ENCODE results near the gene MAB21L4. TPM values are rescaled to one million over a fixed set of nuclear protein-coding genes. Genes with fewer than 3 reads are reported as not detected.

MAB21L4 gene
- polyA plus RNA-seq, 1 experiment, result not detected

DNA sequence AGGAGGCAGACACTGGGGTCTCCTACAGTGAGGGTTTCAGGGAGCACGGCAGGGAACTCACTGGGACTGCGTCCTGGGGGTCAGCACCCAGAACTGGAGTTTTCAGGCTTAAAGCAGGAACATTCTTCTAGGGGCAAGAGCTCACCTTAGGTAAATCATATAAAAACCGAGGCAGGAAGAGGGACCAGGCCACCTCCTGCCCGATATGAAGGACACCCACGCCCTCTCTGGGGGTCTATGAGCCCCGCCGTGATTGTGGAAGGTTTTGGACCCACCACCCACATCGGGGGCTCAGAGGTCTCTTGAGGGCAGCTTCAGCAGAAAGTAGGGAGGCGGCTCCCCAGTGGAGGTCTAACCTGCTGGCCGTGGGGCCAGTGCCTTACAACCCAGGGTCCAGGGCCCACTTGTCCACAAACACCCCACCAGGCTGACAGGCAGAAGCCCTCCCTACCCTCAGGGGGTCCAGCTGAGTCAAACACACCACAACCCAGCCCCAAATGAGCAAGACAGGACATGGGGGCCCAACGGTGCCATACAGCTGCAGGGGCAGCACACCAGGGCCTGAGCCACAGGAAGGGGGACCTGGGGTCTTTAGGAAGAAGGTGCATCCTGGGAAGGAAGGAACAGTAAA is 35.5 kb upstream of the MAB21L4 start:
- peaks cover 24% of the 10 kb centered on the region for H3K27me3 ChIP-seq (ENCODE audit: control insufficient read depth, insufficient read depth, low read length)
- H3K27ac ChIP-seq (ENCODE audit: low read depth, low read length), result no peak overlapping the region
- no peak for DNase-seq (ENCODE audit: low read depth, low spot score)
- ChIA-PET CTCF (no interaction called here), POLR2A (no interaction called here)
- peaks cover 4% of the 10 kb centered on the region; the same call in 1 of the 2 replicates for H3K9me3 ChIP-seq (ENCODE audit: control insufficient read depth, insufficient read depth, low read length)
- TF ChIP-seq, protein P1, sequence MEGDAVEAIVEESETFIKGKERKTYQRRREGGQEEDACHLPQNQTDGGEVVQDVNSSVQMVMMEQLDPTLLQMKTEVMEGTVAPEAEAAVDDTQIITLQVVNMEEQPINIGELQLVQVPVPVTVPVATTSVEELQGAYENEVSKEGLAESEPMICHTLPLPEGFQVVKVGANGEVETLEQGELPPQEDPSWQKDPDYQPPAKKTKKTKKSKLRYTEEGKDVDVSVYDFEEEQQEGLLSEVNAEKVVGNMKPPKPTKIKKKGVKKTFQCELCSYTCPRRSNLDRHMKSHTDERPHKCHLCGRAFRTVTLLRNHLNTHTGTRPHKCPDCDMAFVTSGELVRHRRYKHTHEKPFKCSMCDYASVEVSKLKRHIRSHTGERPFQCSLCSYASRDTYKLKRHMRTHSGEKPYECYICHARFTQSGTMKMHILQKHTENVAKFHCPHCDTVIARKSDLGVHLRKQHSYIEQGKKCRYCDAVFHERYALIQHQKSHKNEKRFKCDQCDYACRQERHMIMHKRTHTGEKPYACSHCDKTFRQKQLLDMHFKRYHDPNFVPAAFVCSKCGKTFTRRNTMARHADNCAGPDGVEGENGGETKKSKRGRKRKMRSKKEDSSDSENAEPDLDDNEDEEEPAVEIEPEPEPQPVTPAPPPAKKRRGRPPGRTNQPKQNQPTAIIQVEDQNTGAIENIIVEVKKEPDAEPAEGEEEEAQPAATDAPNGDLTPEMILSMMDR (IDR thresholded peaks at IDR 0.05; ENCODE audit: low read depth, low read length), result no peak
- no peak overlapping the region for H3K4me3 ChIP-seq (ENCODE audit: low read depth, low read length)

DNA sequence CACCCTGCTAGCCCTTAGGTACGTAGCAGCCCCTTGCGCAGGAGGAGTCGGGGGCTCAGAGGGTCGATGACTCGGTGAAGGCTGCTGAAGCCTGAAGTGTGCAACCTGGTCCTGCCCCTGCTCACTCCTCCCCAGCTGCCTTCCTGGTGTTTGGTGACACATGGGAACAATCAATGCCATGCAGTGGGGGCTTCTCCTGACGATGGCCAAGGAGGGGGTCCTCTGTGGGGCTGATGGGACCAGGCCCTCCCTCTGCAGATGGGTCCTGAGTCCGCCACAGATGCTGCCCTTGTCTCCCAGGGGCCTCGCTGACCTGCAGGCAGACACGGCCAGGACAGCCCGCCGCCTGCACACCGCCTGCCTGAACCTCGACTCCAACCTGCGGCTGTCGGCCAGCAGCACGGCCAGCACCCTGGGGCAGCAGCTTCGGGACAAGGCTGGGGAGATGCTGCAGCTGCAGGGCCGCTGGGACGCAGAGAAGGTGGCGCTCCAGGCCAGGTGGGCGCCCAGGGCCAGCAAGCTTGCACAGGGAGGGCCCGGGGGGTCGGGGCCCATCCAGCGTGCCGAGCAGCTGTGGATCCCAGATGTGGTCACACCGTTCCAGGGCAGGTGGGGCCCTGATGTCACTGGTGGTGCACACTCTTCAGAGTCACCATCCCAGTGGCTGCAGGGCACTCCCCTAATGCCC is 34.8 kb upstream of the MAB21L4 start:
- H3K27me3 ChIP-seq (ENCODE audit: control insufficient read depth, insufficient read depth, low read length), result peaks cover 24% of the 10 kb centered on the region
- H3K9me3 ChIP-seq (ENCODE audit: control insufficient read depth, insufficient read depth, low read length), result peaks cover 4% of the 10 kb centered on the region; the same call in 1 of the 2 replicates
- H3K27ac ChIP-seq (ENCODE audit: low read depth, low read length), result no peak overlapping the region
- H3K4me3 ChIP-seq (ENCODE audit: low read depth, low read length), result no peak overlapping the region
- POLR2A ChIA-PET, result no interaction called here
- DNase-seq (ENCODE audit: low read depth, low spot score), result no peak
- CTCF ChIA-PET, result no interaction called here
- TF ChIP-seq, protein P1 (IDR thresholded peaks at IDR 0.05; ENCODE audit: low read depth, low read length), result no peak

DNA sequence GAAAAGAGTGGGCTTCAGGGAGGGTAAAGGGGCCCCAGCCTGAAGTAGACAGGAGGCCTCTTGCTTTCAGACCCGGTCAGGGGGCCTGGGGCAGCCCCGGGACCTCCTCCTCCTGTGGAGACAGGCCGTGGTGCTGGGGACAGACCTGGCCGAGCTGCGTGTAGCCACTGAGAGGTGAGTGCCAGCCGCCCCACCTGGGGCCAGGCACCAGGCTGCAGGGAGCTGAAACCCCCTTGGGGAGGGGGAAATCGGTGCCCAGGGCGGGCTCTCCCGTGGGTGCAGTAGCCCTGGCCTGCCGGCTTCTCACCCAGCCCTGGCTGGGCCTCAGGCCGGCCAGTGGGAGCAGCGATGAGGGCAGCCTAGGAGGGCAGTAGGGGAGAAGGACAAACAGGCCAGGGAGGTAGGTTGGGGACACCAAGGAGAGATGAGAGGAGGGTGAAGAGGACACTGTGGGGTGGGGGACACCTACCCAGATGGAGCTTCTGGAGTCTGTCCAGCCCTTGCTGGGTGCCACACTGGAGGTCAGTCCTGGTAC is 34.2 kb upstream of the MAB21L4 start:
- no peak overlapping the region for H3K27ac ChIP-seq (ENCODE audit: low read depth, low read length)
- peaks cover 24% of the 10 kb centered on the region for H3K27me3 ChIP-seq (ENCODE audit: control insufficient read depth, insufficient read depth, low read length)
- ChIA-PET CTCF (no interaction called here), POLR2A (no interaction called here)
- DNase-seq (ENCODE audit: low read depth, low spot score), result no peak
- TF ChIP-seq, protein P1 (IDR thresholded peaks at IDR 0.05; ENCODE audit: low read depth, low read length), result no peak
- peaks cover 4% of the 10 kb centered on the region; the same call in 1 of the 2 replicates for H3K9me3 ChIP-seq (ENCODE audit: control insufficient read depth, insufficient read depth, low read length)
- no peak overlapping the region for H3K4me3 ChIP-seq (ENCODE audit: low read depth, low read length)

DNA sequence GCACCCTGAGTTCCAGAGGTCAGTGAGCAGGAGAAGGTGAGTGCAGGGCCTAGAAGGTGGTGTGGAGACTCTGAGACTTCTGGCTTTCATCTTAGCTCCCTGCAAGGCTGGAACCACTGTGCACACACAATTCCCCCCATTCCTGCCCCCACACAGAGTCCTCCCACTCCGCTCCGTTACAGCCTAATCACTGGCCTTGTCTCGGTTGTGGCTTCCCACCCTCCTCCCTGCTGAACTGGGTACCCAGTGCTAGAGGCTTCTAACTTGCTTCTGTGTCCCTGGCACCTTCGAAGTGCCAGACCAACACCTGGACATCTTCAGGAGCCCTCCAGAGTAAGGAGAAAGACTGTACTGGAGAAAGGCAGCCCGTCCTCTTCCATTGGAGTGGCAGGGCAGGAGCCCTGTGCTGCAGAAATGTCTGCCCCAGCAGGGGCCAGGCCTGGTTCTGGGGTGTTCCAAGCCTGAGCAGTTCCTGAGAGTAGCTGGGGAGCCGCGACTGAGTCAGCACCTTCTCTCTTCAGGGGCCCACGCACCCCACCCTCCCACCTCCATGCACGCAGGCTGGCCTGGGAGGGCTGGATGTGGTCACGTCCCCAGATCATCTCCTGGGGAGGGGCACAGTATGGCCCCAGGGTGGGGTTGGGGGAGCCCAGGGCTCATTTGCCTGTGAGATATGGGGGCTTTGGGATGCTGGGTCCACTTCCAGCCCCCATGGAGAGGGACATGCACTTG is 33.6 kb upstream of the MAB21L4 start:
- ChIA-PET POLR2A (no interaction called here), CTCF (no interaction called here)
- DNase-seq (ENCODE audit: low read depth, low spot score), result no peak
- Histone ChIP-seq H3K9me3 (ENCODE audit: control insufficient read depth, insufficient read depth, low read length) (peaks cover 4% of the 10 kb centered on the region; the same call in 1 of the 2 replicates), H3K4me3 (ENCODE audit: low read depth, low read length) (no peak overlapping the region), H3K27me3 (ENCODE audit: control insufficient read depth, insufficient read depth, low read length) (peaks cover 24% of the 10 kb centered on the region), H3K27ac (ENCODE audit: low read depth, low read length) (no peak overlapping the region)
- TF ChIP-seq, protein P1 (IDR thresholded peaks at IDR 0.05; ENCODE audit: low read depth, low read length), result no peak

Measured in AG04450 (cell line).